ENCODE results near the gene KIF2A.
A peak's percentile ranks its signal among the peaks of the same experiment; 100 is the strongest.
"Not testable (repeated sequence)": the region's sequence is repeated elsewhere in the genome, so short reads cannot be mapped to it uniquely, and the experiment has no call there.

KIF2A gene

DNA sequence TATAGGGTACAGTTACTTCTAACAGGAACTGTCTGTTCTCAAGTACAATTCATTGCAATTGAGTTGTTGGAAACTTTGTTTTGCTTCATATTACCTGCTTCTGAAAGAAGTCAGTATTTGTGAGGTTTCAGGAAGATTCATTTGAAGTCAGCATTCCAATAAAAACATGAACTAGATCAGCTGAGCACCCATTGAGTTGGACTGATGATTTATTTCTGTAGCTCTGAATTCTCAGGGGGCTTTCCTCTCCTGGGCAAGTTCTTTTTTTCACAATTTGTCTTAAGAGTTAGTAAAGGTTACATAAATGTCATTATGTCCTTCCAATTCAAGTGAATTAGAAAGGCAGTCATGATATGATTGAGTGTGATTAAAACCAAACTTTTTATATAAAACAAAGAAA lies 16.2 kb upstream of the KIF2A start:
- H3K4me3 ChIP-seq (ENCODE audit: low read depth, low read length): no peak overlapping the region

DNA sequence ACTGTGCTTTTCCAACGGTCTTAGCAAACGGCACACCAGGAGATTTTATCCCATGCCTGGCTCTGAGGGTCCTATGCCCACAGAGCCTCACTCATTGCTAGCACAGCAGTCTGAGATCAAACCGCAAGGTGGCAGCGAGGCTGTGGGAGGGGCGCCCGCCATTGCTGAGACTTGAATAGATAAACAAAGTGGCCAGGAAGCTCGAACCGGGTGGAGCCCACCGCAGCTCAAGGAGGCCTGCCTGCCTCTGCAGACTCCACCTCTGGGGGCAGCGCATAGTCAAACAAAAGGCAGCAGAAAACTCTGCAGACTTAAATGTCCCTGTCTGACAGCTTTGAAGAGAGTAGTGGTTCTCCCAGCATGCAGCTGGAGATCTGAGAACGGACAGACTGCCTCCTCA lies 14.2 kb upstream of the KIF2A start:
- not testable (repeated sequence) for H3K4me3 ChIP-seq (ENCODE audit: low read depth, low read length)

DNA sequence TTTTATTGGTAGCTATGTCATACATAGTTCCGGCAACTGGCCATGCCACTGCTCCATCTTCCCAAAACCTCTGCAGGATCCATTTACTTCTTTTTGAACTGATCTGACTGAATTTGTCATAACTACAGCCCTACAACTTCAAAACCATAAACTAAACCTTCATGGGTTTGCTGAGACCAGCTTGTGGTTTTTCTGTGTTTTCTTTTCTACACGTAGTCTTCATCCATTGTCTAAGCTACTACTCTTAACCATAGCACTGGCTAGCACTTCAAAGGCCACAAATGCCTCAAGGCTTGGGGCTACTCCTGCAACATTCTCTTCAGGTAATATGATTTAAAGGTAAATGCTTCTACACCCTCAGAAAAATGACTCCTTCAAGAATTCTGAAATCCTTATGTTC lies 9.0 kb upstream of the KIF2A start:
- H3K4me3 ChIP-seq (ENCODE audit: low read depth, low read length): no peak overlapping the region

DNA sequence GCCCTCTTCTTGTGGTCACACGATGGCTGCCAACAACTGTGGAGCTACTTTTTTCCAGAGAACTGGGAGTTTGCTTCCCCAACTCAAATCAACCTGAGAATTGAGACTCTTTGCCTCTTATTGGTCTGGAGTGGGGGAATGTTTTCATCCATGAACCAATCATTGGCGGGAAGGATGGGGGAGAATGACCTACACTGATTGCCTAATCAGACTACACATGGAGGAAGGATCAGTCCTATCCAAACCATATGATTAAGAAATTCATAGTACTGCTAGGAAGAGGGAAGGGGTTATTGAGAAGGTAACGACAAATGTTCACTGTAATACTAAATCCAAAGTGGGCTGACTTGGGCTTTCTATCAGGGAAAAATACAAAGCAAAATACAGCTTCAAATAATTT lies 7.9 kb upstream of the KIF2A start:
- no peak overlapping the region for H3K4me3 ChIP-seq (ENCODE audit: low read depth, low read length)

DNA sequence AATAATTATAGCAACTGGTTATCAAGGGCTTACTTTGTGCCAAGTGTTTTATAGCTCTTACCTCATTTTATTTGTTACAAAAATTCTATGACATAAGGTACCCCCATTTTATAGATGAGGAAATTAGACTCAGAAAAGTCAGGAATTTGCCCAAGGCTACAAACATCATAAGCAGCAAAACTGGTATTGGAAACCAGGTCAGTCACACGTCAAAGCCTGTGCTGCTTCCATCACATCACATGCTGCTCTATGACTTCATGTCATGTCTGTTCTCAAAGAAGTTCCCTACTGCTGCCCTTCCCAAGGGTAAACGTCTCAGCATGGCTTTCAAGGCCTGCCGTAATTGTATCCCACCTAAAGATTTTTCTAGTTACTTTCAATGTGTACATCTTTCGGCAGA lies 6.9 kb upstream of the KIF2A start:
- H3K4me3 ChIP-seq (ENCODE audit: low read depth, low read length): no peak overlapping the region

DNA sequence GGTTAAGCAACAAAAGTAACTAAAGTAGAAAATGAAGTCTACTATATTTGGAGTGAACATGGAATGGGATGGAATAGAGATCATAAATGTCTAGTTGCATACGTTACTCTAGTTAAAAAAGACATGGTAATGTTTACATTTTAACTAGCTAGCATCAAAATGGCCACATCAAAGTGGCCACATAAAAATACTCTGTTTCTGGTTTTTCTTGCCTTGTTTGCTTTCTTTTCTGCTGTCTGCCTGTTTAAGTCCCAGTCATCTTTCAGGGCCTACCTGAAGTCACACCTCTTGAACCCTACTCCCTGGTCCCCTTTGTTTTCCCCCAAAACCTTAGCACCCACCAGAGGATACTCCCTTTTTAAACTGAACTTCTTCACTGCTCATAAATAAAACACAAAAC lies 6.4 kb upstream of the KIF2A start:
- H3K4me3 ChIP-seq (ENCODE audit: low read depth, low read length): no peak overlapping the region

DNA sequence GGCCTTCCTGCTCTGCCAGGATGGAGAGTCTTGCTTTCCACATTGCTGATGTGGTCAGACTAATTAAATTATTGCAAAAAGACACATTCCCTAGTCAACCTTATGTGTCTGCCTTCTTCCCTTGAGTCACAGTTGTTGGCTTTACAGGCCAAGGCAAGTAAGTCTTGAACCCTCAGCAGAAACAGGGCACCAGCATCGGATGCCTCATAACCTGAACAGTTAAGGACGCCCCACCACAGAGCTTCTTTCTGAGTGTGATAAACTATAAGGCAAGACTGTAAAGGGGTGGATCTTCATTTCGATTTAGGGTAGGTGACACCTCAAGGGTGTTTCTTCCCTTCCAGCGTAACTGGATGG lies 670 bp upstream of the KIF2A start:
- H3K4me3 ChIP-seq (ENCODE audit: low read depth, low read length): peak overlapping the region; percentile 85

DNA sequence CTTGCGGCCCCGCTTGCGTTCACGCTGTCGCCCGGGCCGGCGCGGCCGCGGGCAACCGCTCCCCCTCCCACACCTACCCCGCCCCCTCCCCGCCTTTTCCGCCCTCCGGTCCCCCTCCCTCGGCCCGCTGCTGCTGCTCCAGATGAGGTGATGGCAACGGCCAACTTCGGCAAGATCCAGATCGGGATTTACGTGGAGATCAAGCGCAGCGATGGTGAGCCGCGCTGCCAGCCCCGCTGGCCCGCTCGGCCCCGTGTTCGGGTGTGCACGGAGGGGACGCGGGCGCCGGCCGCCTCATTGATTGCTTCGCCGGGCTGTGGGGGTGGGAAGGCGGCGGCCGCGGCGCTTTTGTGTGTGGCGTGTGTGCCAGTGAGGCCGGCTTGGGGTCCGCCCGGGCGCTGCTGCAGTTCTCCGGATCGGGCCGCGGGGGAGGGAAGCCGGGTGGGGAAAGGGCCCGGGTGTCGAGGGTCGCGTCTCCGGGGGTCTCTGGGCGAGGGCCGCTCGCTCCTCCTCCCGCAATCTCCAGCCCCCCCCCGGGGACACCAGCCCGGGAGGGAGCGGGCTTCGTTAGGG lies 403 bp downstream of the KIF2A start:
- H3K4me3 ChIP-seq (ENCODE audit: low read depth, low read length): peak overlapping the region; percentile 85

DNA sequence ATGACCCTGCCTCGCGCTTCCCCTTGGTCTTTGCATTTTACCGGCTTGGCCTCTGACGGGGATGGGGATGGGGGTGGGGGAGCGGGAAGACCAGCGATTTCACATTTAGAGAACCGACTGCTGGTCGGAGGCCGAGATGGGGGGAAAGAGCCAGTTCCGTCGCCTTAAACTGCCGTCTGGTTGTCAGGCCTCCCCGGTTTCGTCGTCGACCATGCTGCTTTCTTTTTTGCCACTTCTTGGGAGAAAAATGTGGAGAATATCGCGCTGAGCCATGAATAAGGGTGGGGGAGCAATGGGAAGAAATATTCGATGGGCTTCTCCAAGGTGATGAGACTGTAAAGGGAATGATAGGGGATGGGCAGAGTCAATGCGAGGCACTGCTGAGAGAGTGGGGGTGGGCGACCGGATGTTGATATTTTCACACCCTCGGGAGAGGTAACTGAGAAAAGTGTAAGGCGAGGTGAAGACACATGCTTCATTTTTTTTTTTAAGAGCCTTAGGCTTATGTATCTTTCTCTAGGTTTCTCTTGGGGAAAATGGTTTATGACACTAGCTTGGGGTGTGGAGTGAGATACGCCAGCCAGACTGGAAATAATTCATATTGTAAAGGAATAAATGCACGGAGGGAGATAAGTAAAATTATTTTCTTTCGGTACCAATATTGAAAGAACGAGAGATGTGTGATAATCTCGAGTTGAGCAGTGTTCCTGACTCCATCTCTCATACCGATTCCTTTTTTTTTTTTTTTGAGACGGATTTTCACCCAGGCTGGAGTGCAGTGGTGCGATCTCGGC lies 1.1 kb downstream of the KIF2A start:
- peak overlapping the region; percentile 85 for H3K4me3 ChIP-seq (ENCODE audit: low read depth, low read length)

DNA sequence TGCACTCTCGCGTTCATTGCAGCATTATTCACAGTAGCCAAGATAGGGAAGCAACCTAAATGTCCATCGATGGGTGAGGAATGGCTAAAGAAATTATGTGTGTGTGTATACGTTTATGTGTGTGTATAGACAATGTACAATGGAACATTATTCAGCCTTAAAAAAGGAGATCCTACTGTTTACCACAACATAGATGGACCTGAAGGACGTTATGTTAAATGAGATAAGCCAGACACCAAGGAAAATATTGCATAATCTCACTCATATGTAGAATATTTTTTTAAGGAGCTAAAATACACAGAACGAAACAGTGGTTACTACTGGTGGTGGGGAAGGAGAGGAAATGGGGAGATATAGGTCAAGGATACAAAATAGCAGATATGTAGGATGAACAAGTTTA lies 2.4 kb downstream of the KIF2A start:
- H3K4me3 ChIP-seq (ENCODE audit: low read depth, low read length): no peak overlapping the region

DNA sequence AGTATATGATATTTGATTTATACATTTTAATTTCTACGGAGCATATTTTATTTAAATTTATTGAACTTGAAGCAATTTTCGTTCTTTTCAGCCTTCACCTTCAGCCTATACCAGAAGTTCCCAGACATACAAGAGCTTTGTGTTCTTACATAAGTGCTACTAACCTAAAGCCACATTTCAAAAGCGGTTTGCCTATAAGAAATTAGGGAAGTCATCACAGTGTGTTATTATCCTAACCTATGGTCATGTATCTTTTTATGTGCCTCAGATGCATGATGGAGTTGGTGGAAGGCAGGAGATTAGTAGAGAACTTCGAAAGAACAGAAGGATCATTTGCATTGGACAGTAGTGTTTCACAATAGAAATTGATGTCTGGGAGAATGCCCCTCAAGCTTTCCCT lies 3.1 kb downstream of the KIF2A start:
- no peak overlapping the region for H3K4me3 ChIP-seq (ENCODE audit: low read depth, low read length)

DNA sequence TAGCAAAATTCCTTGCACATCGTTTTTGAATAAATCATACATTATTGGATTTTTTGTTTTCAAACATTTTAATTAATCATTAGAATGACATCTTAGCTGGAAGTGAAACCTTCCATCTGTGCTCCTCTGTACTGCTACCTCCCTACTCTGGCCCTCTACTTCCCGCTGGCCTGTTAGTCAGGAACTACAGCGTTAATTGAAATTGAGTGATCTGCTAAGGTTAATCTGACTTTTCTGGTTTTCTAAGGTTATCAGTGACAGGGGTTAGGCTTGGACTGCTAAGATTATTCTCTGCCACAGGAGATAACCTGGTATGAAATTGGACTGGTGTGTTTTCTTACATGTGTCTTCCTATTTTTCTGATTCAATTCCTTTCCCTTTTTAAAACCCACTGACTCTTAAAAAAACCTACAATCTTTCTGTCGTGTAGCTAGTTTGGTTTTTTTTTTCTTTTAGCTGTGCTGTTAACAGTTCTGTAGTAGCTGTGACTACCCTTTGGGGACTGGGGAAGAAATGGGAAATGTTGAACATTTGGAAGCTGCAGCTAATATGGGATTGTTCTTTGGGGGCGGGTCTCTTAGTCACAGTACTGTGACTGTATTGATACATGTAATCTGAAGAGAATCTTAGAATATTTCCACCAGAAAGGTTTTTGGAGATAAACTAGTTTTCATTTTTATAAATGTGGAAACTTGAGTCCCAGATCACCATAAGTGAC lies 4.6 kb downstream of the KIF2A start:
- H3K4me3 ChIP-seq (ENCODE audit: low read depth, low read length): no peak overlapping the region

DNA sequence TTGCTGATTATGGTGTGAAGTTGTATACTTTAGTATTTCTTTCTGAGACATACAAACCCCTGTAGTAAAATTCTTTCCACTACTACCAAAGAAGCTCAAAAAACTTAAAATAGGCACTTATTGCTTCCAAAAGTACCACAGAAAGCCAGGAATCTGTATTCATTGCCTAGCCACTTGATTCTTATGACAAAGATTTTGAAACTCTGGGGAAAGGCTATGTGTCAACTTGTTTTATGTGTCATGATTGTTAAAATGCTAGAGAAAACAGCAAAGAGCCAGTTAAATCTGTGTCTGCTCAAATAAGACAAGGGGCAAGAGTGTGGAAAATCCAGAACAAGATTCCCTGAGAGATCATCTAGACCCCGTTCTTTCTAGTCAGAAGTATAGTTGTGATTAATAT lies 6.0 kb downstream of the KIF2A start:
- no peak overlapping the region for H3K4me3 ChIP-seq (ENCODE audit: low read depth, low read length)

DNA sequence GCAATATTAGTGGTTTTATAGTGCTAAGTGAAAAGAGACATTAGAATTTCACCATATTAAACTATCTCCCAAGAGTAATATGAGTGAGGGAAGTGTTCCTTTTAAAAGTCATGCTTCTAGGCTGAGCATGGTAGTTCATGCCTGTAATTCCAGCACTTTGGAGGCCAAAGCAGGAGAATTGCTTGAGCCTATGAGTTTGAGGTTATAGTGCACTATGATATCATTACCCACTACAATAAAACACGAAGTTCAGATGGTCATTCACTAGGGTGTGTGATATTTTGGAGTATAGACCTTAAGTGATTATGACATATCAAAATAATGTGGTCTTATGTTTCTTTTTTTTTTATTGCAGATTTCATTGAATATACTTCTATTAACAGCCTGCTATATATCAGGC lies 6.7 kb downstream of the KIF2A start:
- no peak overlapping the region for H3K4me3 ChIP-seq (ENCODE audit: low read depth, low read length)

DNA sequence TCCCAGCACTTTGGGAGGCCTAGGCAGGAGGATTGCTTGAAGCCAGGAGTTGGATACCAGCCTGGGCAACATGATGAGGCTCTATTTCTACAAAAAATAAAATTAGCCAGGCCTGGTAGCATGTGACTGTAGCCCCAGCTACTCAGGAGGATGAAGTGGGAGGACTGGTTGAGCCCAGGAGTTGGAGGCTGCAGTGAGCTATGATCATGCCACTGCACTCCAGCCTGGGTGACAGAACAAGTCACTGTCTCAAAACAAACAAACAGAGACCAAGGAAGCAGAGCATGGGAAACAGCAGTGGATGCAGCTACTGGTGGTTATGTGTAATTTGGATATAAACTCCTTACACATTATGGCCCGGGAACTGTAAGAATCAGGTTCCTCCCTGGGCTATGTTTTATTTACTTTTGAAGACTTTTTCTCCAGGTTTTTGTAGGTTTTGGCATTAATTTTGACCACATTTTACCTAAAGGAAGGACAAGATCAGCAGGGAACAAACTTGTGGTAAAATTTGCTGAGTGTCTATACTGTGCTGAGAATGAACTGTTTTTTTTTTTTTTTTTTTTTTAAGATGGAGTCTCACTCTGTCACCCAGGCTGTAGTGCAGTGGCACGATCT lies 8.3 kb downstream of the KIF2A start:
- no peak overlapping the region for H3K4me3 ChIP-seq (ENCODE audit: low read depth, low read length)

DNA sequence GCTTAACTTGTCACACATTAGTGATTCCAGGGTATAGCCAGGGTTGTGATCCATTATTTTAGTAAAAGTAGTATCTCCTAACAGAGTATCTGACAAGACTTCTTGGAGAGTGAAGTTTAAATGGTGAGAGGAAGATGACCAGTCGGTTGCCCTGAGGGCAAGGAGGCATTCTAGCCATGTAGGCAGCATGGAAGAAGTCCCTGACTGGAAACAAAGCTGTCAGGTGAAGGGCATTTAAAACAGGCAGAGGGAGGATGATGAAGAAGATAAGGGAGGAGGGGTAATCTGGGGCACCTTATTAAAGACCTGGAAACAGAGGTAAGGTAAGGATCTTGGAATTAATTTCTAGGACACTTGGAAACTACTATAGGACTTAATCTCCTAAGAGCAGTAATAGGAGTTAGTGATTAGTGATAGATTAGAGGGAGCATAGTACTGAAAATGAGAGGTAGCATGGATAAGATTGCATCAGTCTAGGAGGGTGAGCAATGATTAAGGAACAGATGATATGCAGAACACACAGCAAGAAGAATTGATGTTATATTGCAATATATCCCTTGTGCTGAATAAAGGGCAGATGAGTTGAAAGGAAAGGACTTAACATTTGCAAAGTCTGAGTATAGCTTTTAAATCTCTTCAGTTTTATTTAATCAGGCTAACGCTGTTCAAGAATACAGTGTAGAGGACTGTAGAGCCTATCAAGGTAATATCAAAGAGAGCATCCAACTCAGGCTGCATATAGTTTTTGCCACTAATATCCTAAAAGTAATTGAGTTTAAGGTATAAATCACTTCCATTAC lies 9.6 kb downstream of the KIF2A start:
- no peak overlapping the region for H3K4me3 ChIP-seq (ENCODE audit: low read depth, low read length)

DNA sequence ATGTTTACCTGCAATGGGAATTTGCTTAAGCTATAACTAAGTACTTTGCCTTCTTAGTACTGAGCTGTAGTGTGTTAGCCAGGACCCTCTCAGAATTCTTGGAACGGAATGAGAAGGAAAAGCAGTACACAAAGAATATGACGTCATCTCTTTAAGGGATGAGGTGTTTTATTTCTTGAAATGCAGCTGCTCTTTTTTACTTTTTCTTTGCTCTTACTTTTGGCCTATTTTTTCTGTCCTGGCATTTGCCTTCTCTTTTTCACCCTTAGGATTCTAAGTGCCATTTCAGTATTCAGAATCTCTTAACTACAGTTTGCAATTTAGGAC lies 10.1 kb downstream of the KIF2A start:
- no peak overlapping the region for H3K4me3 ChIP-seq (ENCODE audit: low read depth, low read length)

DNA sequence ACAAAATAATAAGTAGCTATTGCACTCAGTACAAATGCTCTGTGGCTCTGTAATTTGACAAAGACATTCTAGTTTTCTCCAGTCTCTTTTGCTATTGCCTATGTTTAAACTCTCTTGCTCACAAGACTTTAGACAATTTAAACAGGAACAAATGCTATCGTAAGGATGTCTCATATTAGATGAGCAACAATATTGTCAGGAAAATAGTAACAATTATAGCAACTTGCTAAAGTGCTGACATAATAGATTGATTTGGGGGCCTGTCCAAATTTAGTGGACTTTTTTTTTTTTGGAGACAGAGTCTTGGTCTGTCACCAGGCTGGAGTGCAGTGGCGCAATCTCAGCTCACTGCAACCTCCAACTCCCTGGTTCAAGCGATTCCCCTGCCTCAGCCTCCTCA lies 11.8 kb downstream of the KIF2A start:
- no peak overlapping the region for H3K4me3 ChIP-seq (ENCODE audit: low read depth, low read length)

DNA sequence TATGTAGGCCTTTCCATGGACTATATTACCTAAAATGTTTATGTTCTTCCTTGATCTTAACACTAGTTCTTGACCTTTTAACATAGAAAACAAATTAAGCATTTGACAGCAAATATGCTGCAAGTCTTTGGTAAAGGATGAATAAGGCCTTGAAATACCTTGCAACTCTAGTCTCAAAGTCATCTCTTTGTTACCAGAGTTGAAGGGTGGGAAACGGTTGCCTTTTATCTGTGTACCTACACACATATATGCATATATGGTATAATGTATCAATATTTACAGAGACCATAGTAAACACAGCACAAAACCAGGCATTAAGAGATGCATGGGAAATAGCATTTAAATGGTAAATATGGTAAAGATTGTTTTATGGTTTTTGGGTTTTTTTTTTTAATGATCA lies 16.5 kb downstream of the KIF2A start:
- no peak overlapping the region for H3K4me3 ChIP-seq (ENCODE audit: low read depth, low read length)

DNA sequence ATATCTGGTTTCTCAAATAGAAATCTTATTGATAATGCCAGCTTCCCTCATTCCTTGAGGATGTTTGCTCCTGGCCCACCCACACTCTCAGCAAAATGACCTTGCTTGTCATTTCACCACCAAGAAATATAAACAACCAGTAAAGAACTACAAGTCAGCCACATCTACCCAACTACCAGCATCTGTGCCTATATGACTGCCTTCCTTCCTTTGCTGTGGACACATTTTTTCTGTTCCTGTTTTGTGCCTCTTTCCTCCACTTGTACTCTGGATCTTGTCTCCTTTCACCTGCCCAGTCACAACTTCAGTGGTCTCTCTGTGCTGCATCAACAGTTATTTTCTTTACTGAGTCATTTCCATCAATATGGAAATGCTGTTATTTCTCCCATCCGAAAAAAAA lies 20.3 kb downstream of the KIF2A start:
- H3K4me3 ChIP-seq (ENCODE audit: low read depth, low read length): no peak overlapping the region

DNA sequence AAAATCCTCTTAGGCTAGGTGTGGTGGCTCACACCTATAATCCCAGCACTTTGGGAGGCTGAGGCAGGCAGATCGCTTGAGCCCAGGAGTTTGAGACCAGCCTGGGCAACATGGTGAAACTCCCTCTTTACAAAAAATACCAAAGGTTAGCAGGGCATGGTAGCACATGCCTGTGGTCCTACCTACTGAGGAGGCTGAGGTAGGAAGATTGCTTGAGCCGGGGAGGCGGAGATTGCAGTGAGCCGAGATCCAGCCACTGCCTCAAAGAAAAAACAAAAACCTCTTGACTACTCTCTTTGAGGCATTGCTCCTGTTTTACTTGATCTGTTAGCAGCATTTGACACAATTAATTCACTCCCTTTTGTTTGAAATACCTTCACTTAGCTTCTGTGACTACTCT lies 20.7 kb downstream of the KIF2A start:
- no peak overlapping the region for H3K4me3 ChIP-seq (ENCODE audit: low read depth, low read length)
